Measurements from ENCODE around the gene MTMR6. TPM values are rescaled to one million over a fixed set of nuclear protein-coding genes. Genes with fewer than 3 reads are reported as not detected.

Gene MTMR6
- total RNA-seq, 4 donors from 2014 or later = 16.5 to 19.0 (median 18.2) TPM

DNA sequence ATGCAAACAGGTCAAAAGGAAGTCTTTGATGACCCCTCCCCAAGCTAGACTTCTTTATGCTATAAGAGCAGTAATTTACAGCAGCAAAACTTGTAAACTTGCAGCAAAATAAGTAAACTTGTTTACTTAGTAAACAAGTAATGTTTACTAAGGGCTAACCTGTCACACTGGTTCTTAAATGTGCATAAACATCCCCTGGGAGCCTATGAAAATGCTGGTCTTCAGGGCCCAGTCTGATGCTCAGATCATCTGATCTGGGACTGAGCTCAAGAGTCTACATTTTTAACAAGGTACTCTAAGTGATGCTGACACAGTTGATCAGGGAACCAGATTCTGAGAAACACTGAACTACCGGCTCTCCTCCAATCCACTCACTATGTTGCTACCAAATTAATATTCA is 53.4 kb downstream of the MTMR6 start:
- Histone ChIP-seq H3K36me3 (no peaks in the 10 kb centered on the region), H3K27ac (no peak overlapping the region), H3K27me3 (no peaks in the 10 kb centered on the region), H3K4me3 (no peak overlapping the region), H3K9me3 (no peaks in the 10 kb centered on the region), H3K4me1 (no peaks in the 10 kb centered on the region)
- 89 to 90% methylated on average over 1 of the region's 1 CpG for WGBS, 2 donors
- no peak for DNase-seq (ENCODE audit: low spot score in 2 of 2)
- TF ChIP-seq EP300 (IDR thresholded peaks at IDR 0.05) (no peak), POLR2A (IDR thresholded peaks at IDR 0.05) (no peak)
- TF ChIP-seq, protein P1, sequence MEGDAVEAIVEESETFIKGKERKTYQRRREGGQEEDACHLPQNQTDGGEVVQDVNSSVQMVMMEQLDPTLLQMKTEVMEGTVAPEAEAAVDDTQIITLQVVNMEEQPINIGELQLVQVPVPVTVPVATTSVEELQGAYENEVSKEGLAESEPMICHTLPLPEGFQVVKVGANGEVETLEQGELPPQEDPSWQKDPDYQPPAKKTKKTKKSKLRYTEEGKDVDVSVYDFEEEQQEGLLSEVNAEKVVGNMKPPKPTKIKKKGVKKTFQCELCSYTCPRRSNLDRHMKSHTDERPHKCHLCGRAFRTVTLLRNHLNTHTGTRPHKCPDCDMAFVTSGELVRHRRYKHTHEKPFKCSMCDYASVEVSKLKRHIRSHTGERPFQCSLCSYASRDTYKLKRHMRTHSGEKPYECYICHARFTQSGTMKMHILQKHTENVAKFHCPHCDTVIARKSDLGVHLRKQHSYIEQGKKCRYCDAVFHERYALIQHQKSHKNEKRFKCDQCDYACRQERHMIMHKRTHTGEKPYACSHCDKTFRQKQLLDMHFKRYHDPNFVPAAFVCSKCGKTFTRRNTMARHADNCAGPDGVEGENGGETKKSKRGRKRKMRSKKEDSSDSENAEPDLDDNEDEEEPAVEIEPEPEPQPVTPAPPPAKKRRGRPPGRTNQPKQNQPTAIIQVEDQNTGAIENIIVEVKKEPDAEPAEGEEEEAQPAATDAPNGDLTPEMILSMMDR (IDR thresholded peaks at IDR 0.05) = no peak

DNA sequence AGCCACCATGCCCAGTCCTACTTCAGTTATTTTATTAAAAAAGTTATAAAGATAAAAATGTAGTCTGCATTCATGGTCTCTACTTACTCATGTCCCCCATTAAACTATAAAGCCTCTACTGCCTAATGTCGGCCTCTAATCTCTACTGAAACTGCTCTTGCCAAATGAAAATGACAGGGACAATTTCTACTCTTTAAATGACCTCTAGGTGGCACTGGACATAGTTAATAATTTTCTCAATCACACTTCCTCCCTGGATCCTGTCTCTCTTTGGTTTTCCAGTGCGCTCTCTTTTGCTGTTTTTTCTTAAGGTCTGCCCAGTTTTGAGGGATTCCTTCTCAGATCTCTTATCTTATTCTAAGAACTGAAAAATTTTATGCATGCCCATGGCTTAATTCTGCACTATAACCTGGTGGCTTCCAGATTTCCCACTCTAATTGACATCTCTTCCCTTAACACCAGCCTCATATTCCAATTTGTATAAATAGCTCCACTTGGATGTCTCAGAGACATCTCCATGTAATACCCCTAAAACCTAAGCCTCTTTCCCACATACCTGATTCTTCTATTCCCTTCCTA is 54.3 kb downstream of the MTMR6 start:
- H3K9me3 ChIP-seq = no peaks in the 10 kb centered on the region
- no peaks in the 10 kb centered on the region for H3K27me3 ChIP-seq
- no peaks in the 10 kb centered on the region for H3K36me3 ChIP-seq
- no peak overlapping the region for H3K4me3 ChIP-seq
- 26 to 30% methylated on average over 2 of the region's 2 CpGs for WGBS, 2 donors
- TF ChIP-seq EP300 (IDR thresholded peaks at IDR 0.05) = no peak
- TF ChIP-seq, protein P1 (IDR thresholded peaks at IDR 0.05) = peak; percentile 23 to 58 (median 28)
- H3K27ac ChIP-seq = no peak overlapping the region
- DNase-seq (ENCODE audit: low spot score in 2 of 2) = no peak
- H3K4me1 ChIP-seq = no peaks in the 10 kb centered on the region

DNA sequence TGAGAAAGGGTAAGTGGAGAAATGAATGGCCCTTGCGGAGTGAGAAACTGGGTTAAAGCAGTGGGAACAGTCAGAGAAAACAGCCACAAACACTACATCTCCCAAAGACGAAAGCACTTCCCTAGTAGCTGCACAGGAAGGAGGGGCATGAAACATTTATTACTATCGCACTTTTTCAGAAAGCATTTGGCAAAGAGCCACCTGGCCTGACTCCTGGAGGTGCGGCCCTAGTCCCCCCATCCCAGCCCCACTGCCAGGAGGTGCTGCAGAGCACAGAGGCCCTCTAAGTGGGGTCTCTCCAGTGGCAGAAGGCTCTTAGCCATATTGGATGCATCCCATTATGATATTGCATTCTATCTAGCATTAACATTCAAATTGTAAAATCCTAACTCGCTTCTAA is 55.8 kb downstream of the MTMR6 start:
- no peak overlapping the region for H3K4me3 ChIP-seq
- DNase-seq (ENCODE audit: low spot score in 2 of 2) = no peak
- no peaks in the 10 kb centered on the region for H3K4me1 ChIP-seq
- no peaks in the 10 kb centered on the region for H3K9me3 ChIP-seq
- TF ChIP-seq POLR2A (IDR thresholded peaks at IDR 0.05) (no peak), EP300 (IDR thresholded peaks at IDR 0.05) (no peak)
- TF ChIP-seq, protein P1 (IDR thresholded peaks at IDR 0.05) = no peak
- no peaks in the 10 kb centered on the region for H3K36me3 ChIP-seq
- 44 to 45% methylated on average over 5 of the region's 5 CpGs for WGBS, 2 donors
- no peaks in the 10 kb centered on the region for H3K27me3 ChIP-seq
- H3K27ac ChIP-seq = no peak overlapping the region

DNA sequence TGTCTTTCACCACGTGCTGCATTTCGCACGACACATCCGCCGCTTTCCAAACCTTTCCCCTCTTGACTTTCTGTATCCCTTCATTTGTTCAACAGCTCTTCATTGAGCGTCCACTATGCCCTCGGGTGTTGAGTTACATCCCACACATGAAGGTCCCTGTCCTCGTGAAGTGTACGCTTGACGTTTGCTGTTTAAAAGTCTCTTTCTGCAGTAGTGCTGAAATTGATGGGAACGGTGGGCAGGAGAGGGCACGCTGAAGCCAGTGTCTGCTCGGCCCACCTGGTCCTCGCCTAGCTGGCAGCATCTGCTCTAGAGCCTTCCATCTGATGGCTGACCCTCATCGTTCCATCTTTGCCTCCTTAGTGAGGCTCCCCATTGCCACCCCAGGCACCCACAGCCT is 59.6 kb downstream of the MTMR6 start:
- no peak for DNase-seq (ENCODE audit: low spot score in 2 of 2)

DNA sequence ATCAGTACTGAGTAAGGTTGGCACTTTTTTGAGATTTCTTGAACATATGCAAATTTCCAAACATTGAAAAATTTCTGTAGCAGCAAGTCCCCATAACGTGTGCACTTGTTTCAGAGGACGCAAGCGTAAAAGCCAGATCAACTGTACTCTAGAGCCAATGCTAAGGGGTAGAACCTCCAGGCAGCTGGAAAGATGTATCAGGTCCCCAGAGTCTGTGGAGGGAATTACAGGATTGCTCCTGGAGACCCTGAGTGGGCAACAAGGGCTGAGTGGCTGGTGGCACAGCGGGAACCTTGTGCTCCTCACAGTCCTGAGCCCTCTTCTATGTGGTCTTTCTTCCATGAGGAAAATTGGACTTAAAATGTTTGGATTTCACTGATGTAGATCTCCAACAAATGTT is 61.3 kb downstream of the MTMR6 start:
- TF ChIP-seq, protein P1 (IDR thresholded peaks at IDR 0.05) = no peak
- TF ChIP-seq EP300 (IDR thresholded peaks at IDR 0.05) = no peak
- TF ChIP-seq POLR2A (IDR thresholded peaks at IDR 0.05) = no peak
- Histone ChIP-seq H3K36me3 (no peaks in the 10 kb centered on the region), H3K9me3 (no peaks in the 10 kb centered on the region), H3K27ac (no peak overlapping the region), H3K4me1 (no peaks in the 10 kb centered on the region), H3K27me3 (peaks cover 0 to 4% of the 10 kb centered on the region in 2 donors), H3K4me3 (no peak overlapping the region)
- DNase-seq (ENCODE audit: low spot score in 2 of 2) = no peak
- WGBS, 2 donors = 88 to 93% methylated on average over 4 of the region's 4 CpGs

More for the DNA sequence above, 59.6 kb downstream of the MTMR6 start:
- peaks cover 0 to 2% of the 10 kb centered on the region in 2 donors for H3K27me3 ChIP-seq
- no peak overlapping the region for H3K4me3 ChIP-seq
- TF ChIP-seq, protein P1 (IDR thresholded peaks at IDR 0.05) = no peak
- TF ChIP-seq EP300 (IDR thresholded peaks at IDR 0.05) (no peak), POLR2A (IDR thresholded peaks at IDR 0.05) (no peak)
- 86 to 87% methylated on average over 15 of the region's 15 CpGs for WGBS, 2 donors
- no peak overlapping the region for H3K27ac ChIP-seq
- H3K4me1 ChIP-seq = no peaks in the 10 kb centered on the region
- no peaks in the 10 kb centered on the region for H3K36me3 ChIP-seq
- H3K9me3 ChIP-seq = no peaks in the 10 kb centered on the region

Data from tibial nerve (tissue), 4 donors.